NCI-H2029 (cell line): ENCODE data around the gene SLC15A3.

Experiments
- DNase-seq: peaks from one replicate; lab custom pipeline; 2025; lab: John Stamatoyannopoulos, UW

Gene SLC15A3

DNA sequence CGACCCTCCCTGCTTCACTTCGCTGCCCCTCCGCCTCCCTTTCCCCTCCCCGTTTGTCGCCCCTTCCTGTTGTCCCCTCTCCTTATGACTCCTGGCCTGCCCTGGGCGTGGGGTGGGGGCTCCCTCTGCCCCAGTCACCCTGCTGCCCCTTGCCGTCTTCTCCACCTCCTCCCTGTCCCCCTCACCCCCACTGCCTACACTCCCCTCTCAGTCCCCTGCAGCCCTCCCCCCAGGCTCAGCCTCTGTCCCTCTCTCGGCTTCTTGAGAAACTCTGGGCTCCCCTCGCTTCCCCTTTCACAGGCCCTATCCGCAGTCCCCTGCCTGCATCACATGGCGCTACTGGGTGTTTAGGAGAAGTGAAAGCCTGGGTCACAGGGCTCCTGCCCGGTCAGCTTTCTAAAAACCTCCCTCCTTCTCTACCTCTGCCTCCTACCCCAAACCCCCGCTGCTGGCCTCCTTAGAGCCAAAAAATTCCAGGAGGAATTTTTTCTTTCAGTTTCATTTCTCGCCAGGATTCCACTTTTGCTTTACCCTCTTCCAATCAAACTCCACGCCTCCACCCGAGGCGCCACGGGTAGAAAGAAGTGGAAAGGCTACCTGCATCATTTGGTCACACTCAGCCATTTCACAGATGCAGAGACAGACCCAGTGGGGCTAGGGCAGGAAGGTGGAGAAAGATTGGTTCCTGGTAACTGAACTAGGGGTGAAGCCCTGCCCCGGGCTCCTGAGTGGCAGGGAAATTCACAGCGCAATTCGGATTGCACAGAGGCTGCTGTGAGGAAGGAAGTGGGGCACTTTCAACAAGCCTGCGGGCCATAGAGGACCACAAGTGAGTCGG, at the start of gene SLC15A3:
Gene SLC15A3, minus strand, starts transcription at position 273 of the 838 bp plus-strand sequence. CDS start 625 bp downstream, outside the sequence.
- DNase-seq, result peak; percentile 15

DNA sequence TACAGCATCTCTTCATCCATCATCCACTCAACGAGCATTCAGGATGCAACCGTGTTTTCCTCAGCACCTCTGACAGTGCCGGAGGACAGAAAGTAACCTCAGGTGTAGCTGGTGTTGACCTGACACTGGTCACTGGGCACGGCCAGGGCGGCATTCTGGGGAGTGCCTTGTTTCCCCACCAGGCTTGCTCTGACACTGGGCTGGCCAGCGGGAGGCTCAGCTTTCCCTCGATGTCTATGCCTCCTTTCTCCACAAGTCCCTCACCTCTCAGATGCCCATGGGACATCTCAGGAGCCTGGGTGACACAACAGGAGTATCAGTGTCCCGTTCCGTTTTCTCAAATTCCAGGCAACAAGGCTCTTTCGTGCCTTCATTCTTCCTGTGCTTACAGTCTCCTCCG, 48.5 kb upstream of the SLC15A3 start:
- DNase-seq, result no peak

DNA sequence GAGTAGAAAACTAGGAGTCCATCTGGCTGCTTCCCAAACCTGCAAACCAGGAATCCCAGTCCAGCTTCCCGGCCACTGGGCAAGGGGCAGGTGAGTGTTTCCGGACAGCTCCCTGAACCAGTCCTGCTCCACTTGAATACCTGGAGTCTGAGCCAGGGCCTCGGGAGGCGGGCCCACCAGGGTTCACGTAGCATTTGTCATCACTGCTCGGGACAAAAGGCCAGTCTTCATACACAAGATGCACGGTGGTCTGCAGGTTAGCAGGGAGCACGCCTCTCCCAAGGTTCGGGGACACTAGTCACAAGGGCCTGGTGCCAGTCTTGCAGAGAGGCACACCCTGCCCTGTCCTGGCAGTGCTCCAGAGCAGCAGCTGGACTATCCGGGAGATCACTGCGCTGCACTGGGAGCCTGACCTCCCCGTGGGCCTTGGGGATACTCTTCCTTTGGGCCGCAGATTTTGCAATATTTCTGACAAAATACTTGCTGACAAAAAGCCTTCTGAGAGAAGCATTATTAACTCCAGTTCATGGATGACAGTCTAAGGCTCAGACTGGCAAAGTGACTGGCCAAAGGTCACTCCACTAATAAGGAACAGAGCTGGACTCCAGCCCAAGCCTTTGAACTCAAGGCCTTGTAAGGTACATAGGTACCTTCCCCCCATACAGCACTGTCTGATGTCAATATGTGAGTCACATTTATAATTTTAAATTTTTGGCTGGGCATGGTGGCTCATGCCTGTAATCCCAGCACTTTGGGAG, 44.6 kb upstream of the SLC15A3 start:
- no peak for DNase-seq

DNA sequence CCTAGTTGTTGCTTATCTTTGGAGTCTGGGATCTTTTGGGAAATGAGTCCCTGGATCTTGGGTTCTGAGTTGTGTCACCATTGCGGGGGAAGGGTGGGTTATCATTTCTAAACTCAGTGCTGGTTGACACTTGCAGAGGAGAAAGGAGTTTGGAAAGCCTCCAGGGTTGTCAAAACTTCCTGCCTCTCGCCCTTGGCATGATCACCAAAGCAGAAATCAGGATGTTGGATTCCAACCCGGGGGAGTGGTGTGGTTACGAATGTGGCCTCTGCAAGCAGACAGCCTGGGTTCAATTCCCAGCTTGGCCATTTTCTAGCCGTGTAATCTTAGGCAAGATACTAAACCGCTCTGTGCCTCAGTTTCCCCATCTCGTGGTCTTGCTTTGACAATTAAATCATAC, 43.8 kb upstream of the SLC15A3 start:
- DNase-seq, result no peak

DNA sequence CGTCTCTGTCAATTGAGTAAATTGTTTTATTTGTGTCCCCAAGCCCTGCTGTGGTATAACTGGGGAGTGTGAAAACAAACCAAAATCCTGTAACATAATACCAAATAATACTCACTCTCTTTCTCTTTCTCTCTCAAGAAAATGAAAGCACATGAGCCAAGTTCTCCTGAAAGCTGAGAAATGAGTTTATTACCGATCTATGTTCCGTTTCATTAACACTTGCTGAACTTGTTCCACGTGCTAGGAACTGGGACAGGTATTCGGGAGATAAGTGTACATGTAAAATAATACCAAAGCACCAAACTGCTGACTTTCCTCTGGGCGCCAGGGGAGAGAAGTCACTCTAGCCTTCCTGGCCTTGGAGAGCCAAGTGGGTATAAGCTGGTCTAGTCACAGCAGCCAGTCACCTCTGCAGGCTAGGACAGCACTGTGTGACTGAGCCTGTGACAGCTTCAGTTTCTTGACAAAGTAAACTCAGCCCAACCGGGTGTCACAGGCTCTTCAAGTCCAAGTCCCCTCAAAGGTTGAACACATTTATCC, 42.6 kb upstream of the SLC15A3 start:
- no peak for DNase-seq

DNA sequence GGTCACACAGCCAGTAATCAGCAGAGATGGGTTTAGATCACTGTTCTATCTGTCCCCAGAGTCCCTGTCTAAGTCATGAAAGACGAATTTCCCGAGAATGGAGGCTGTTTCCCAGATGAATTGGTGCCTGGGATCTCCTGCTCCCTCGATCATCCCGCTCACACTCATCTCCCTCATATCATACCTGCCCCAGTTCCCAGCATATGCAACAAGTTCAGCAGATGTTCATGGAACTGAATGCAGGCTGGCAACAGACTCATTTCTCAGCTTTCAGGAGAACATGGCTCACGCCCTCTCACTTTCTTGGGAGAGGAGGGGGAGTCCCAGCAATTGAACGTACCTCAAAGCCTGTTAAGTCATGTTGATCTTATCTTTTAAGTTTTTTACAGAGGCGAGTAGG, 41.6 kb upstream of the SLC15A3 start:
- DNase-seq, result no peak

DNA sequence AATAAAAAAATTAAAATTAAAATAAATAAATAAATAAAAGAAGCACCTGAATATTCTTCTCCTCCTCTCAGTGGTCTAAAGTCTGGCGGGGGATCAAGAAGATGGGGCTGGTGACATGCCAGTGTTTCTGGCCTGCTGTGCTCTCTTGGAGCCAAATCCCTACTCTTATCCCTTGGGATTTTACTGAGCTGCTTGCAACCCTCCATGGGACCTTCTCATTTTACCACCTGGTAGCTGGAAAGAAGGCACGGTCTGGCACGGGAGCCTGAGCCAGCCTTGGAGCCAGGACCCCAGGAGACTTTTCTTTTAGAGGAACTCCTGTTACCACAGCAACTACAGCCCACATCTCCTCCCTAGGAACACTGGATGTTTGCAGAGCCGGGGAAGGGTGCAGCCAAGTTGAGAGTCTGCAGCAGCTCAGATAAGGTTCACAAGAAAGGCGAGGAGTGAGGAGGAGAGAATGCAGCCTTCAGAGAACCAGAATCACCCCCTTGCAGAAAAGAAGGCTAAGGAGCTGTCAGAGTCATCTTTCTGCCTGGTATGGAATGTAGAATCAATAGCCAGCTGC, 41.0 kb upstream of the SLC15A3 start:
- no peak for DNase-seq

DNA sequence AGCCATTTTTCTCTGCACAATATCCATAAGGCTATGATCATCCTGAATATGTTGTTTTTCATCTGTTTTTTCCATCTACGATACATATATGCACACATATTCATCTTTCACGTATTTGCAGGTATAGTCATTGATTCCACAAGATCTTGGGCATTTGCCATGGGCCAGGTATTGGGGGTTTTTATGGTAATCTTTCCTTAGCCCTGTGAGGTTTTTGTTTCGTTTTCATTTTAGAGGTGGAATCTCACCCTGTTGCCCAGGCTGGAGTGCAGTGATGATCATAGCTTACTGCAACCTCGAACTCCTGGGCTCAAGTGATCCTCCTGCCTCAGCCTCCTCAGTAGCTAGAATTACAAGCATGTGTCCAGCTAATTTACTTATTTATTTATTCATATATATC, 39.5 kb upstream of the SLC15A3 start:
- DNase-seq, result no peak

DNA sequence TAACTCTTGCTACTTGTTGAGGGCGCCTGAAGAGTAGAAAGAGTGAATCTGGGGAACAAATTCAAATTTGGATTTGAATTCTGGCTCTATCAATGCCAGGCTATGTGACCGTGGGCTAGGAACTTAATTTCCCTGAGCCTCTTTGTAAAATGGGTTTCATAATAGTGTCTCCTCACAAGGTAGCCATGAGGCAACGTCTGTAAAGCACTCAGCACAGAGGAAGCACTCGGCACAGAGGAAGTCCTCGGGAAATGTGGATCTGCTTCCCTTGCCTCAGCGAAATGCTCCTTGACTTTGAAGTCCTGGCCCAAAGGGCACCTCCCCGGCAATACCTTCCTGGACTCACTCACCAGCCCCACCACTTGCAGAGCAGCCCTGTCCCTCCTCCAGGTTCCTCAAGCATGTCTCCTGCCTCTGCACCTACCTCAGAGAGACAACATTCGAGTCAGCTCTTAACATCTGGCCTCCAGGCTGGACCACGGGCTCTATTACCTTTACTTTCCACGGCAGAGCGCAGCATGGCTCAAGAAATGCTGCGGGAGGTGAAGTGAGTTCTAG, 37.2 kb upstream of the SLC15A3 start:
- no peak for DNase-seq

DNA sequence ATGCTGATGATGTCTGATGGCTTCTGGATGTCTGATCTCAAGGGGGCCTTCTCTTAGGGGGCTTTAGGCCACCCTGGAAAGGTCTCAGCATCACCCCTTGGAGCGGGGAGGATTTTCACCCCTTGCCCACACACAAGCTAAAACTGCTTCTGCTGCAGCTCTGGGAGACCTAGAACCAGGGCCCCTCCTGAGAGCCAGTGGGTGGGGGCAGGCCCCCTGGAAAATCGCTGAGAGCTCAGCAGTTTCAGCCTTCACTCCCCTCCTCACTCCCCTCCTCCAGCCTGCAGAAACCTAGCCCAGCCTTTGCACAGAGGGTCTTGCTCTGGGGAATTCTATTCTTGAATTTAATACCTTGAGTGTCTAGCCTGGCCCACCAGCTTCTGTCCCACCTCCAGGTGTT, 36.7 kb upstream of the SLC15A3 start:
- no peak for DNase-seq

DNA sequence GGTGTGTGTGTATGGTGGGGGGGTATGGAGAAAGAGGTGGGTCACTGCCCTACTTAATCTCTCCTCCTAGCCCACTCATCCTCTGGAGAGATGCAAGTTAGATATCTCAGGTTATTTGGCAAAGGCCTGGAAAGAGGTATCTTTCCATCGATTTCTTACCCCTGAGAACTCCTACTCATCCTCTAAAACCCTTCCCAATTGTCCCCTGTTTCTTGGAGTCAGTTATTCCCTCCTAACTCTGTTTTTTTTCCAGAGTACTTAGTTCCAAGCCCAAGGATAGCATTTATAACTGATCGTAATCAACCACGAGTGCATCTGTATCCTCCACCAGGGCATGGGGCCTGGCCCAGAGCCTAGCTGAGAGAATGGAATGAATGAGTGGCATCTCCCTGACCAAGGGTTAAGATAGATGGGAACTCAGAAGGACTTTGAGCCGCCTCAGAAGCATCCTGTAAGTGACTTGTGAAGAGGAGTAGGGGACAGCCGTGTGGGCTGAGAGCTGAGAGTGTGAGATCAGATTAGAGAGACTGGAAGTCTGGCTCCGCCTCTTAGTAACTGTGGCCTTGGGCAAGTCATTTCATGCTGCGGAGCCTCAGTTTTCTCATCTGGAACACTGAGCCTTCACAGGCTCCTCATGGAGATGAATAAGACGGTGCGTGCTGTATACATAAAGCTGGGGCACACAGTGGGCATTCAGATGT, 35.8 kb upstream of the SLC15A3 start:
- no peak for DNase-seq

DNA sequence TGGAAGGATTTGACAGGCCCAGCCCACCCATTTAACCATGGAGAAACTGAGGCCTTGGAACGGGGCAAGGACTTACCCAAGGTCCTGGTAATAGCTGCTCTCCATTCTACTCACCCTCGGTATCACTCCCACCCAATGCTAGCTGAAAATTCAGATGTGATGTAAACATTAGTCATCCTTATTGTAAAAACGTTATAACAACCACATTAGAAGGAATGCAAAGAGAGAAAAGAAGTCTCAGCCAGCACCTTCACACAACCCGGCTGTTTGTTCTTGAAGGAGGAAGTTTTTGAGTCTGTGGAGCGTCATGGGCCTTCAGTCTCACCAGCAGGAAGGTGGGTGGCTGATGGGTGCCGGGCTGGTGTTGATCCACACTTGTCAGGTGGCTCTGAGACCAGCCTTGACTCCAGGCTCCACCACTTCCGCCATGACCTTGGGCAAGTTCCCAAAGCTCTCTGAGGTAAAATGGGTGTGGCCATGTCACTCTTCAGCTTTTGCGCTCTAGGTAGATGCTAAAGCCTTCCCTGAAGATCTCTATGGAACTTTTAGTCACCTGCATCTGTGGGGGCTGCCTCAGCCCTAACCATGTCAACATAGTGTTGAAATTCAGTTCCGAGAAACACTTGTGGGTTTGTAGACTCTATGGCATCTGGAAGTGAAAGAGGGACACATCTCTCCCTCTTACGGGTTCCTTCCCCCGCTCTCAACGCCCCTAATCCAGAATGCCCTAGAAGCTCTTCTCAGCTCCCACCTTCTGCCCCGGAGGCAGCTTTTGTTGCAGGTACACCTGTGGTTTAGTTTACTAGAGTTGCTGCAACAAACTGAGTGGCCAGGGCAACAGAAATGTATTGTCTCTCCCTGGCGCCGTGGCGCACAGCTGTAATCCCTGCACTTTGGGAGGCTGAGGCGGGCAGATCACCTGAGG, 34.3 kb upstream of the SLC15A3 start:
- DNase-seq, result no peak

DNA sequence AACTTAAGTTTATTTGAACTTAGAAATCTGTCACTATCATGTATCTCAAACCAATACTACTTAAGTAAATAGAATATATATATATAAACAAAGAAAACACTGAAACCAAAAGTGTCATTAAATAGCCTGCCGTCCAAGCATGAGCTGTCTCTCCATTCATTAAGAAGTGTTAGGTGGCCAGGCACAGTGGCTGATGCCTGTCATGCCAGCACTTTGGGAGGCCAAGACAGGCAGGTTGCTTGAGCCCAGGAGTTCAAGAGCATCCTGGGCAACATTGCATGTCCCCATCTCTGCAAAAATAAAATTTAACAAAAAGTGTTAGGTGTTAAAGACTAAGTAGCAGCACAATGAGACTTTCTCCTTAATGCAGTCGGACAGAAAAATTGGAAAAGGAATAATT, 33.5 kb upstream of the SLC15A3 start:
- no peak for DNase-seq

DNA sequence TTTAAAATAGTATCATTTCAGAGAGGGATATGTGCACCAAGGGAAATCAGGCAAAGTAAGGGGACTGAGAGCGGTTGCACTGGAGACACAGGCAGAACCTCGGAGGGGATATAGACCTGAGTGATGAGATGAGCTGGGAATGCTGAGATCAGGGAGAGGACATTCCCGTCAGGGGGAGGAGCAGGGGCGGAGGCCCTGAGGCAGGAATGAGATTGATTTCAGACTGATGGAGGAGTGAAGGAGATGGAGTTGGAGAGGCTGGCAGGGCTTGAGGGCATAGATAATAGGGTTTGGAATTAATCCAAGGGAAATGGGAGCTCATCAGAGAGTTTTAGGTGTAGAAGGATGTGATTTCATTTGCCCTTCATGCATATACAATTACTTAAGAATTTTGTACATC, 32.7 kb upstream of the SLC15A3 start:
- no peak for DNase-seq

DNA sequence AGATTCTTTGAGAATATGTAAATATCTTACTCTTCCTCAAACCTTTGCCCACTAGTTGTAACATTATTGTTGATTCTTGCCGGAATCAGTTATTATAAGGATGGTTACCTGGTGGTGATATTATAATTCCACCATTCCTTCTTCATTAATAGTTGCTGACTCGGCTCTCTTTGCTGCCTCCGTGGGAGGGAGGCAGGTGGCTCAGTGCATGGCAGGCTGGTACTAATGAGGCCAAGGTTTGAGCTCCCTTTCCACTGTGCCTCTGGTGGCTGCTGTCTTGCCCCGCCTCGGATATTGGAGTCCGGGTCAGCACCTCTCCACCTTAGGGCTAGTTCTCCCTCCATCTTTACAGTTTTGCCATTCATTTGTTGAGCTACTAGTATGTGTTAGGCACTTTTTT, 32.2 kb upstream of the SLC15A3 start:
- no peak for DNase-seq

DNA sequence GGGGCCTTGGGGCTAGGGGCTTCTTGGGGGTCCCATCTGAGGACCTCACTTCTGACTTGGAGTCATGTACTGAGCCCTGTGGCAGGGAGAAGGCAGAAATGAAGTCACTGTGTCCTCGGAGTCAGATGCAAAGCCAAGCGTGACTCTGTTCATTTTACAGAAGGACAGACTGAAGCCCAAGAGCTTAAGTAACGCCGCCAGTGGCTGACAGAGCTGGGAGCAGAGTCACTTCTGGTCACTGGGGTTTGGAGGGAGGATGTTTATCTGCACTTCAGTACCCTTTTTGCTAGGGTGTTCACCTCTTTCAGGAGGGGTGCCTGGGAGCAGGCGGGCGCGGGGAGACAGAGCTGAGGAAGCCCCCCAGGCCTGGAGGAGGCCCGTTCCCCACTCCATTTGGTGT, 30.2 kb upstream of the SLC15A3 start:
- no peak for DNase-seq

DNA sequence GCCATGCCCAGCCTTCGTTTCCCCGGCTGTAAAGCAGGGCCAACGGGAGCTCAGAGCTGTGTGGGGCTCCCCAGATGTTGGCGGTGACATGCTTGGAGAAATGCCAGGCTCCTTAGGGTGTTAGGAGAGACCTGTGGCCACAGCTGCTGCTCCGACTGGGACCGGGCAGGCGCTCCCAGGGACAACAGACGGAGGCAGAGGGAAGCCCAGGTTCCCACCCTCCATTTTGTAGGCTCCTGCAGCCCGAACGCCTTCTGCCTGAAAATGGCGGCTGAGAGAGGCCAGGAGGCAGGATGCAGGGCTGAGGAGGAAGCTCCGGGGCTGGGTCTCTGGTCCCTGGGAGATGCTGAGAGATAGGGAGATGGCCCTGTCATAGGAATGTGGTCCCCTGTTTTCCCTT, 29.5 kb upstream of the SLC15A3 start:
- no peak for DNase-seq

DNA sequence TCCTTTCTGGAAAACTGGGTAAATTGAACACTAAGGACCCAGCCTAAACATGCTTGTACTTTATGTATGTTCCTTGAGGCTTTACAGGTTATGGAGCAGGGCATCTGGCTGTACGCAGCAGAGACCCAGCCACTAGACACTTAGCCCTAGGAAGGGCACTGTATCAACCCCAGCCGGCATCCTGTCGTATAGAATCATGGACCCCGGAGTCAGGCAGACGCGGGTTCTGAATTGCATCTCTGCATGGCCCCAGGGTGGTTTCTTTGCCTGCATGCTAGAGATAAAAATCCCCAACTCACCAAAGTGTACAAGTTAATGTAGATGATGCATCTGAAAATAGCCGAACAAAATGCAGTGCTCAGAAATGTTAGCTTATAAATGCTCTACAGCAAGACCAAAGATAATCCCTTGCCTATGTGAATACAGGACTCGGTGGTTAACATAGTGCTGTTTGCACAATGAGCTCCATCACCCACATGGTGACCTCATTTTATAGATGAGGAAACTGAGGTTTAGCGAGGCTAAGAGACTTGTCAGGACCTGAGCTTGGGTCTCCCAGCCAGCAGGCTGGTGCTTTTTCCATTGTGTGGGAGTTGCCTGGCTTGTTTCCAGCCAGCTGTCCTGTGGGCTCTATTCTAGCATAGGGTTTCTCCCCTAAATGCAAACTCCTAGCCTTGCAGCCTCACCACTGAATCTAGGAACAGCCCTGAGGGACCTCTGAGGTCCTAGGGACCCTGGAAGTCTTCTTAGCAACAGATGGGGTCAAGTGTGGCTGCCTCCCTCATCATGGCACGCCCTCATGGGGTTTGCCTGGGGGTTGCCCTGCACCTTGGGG, 26.8 kb upstream of the SLC15A3 start:
- no peak for DNase-seq

DNA sequence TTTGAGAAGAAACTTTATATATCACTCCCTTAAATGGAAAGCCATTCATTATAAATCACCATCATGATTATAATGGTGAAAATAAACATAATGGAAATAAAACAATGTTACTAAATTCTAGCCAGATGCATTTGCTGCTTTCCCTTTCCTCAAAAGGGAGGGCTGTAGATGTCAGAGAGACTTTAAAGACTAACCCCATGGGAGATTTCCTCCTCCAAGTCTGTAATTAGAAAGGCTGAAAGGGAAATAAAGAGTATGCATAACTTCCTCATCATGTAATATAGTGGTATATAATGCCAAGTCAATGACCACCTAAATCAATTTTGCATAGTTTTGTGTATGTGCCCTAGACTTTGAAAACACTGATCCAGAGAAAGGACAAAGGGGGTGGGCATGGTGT, 25.9 kb upstream of the SLC15A3 start:
- DNase-seq, result no peak

DNA sequence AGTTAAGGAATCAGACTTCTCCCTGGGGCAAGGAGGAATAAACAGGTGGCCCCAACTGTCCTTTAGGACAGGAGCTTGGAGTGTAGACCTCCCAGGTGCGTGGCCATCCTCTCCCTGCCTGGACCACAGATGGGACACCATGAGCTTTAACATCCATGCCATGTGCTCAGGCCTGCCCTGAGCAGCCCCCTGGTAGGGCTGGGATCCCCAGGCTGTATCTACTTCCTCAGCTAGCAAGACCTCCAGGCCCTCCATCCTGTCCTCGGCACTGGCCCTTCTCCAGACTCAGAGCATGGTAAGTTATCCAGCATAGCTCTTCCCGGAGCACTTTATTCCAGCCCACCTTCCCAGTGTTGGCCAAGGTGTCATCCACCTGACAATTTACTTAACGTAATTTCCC, 25.2 kb upstream of the SLC15A3 start:
- no peak for DNase-seq
